CD4-positive, CD25-positive, alpha-beta regulatory T cell (primary cell): ENCODE results near the gene BLNK. TPM values are rescaled to one million over a fixed set of nuclear protein-coding genes. Genes with fewer than 3 reads are reported as not detected.
A peak's percentile ranks its signal among the peaks of the same experiment; 100 is the strongest.

Experiments used
- ATAC-seq, 2 donors: fragments of 150-1000 bp; cut with Tn5 transposase; one replicate each; pipeline ENCODE4 v1.10.0; 2021; ENCODE audit warnings: low read depth in 2 of 2, moderate number of reproducible peaks in 2 of 2, moderate library complexity in 1 of 2
- DNase-seq, 3 donors: peaks; one replicate each; pipeline versions ENCODE4 v3.0.0 to v3.0.0-alpha.2; 2012 to 2022; ENCODE audit warnings: mixed read lengths in 1 of 3
- H3K27ac ChIP-seq: one replicate; pipeline ENCODE4 v1.7.0; 2013; ENCODE audit warnings: mild to moderate bottlenecking, low read length; ENCODE audit not compliant: insufficient read depth, poor library complexity, severe bottlenecking
- H3K27me3 ChIP-seq: one replicate; pipeline ENCODE4 v1.7.0; 2013; ENCODE audit warnings: low read length; ENCODE audit not compliant: control insufficient read depth, insufficient read depth
- H3K36me3 ChIP-seq: one replicate; pipeline ENCODE4 v1.7.0; 2013; ENCODE audit warnings: mild to moderate bottlenecking, low read length, moderate library complexity; ENCODE audit not compliant: control insufficient read depth, insufficient read depth
- H3K4me1 ChIP-seq: 2 replicates; pipeline ENCODE4 v1.7.0; 2013; ENCODE audit warnings: mild to moderate bottlenecking, low read length; ENCODE audit not compliant: insufficient read depth, control insufficient read depth, poor library complexity, severe bottlenecking
- H3K4me3 ChIP-seq: one replicate; pipeline ENCODE4 v1.7.0; 2013; ENCODE audit warnings: low read depth, mild to moderate bottlenecking, low read length, moderate library complexity
- H3K9me3 ChIP-seq, 2 experiments: 1 replicate in 1 of 2; 2 replicates in 1 of 2; pipeline ENCODE4 v1.7.0; 2013; ENCODE audit warnings: low read length in 2 of 2, mild to moderate bottlenecking in 1 of 2, moderate library complexity in 1 of 2; ENCODE audit not compliant: control insufficient read depth in 2 of 2
- H3K27ac Mint-ChIP-seq, 3 donors: one replicate each; pipeline ENCODE4 v1.8.0; 2020 to 2022; ENCODE audit warnings: mild to moderate bottlenecking in 3 of 3, mixed read lengths in 3 of 3, moderate library complexity in 2 of 3
- H3K27me3 Mint-ChIP-seq: one replicate; pipeline ENCODE4 v1.8.0; 2022; ENCODE audit warnings: mild to moderate bottlenecking, mixed read lengths
- H3K36me3 Mint-ChIP-seq: one replicate; pipeline ENCODE4 v1.8.0; 2020; ENCODE audit warnings: mixed read lengths
- H3K4me1 Mint-ChIP-seq, 4 donors: one replicate each; pipeline ENCODE4 v1.8.0; 2020 to 2022; ENCODE audit warnings: mixed read lengths in 4 of 4, mild to moderate bottlenecking in 1 of 4
- H3K4me3 Mint-ChIP-seq, 4 donors: one replicate each; pipeline ENCODE4 v1.8.0; 2020 to 2022; ENCODE audit warnings: mild to moderate bottlenecking in 4 of 4, mixed read lengths in 4 of 4, moderate library complexity in 3 of 4
- H3K9me3 Mint-ChIP-seq, 7 donors: one replicate each; pipeline ENCODE4 v1.8.0; 2020 to 2022; ENCODE audit warnings: mixed read lengths in 7 of 7, mild to moderate bottlenecking in 3 of 7, moderate library complexity in 2 of 7
- polyA plus RNA-seq, 4 donors: library from polyadenylated mRNA; unstranded; fragments of 300-500 nt; fragmentation: Illumina TruSeq; gene quantifications; one replicate each; pipeline ENCODE4 v1.2.3, GENCODE V29; 2021
- total RNA-seq: library from RNA; stranded (reverse); gene quantifications from one replicate; pipeline ENCODE4 v1.2.3, GENCODE V29; 2022

Gene BLNK
- total and polyA plus RNA-seq, 5 donors from 2014 or later = 0.15 to 0.35 TPM; not detected in 3

GRCh38 chr10:96275685-96276418 lies 4.5 kb upstream of the BLNK start:
- Mint-ChIP-seq H3K36me3 (no peaks in the 10 kb centered on the region), H3K4me3 (no peak overlapping the region), H3K4me1 (no peaks in the 10 kb centered on the region), H3K9me3 (peaks cover 0 to 1% (median 0%) of the 10 kb centered on the region in 7 donors), H3K27me3 (peaks cover under 1% of the 10 kb centered on the region), H3K27ac (no peak overlapping the region)
- Histone ChIP-seq H3K27me3 (peaks cover 15% of the 10 kb centered on the region), H3K4me3 (no peak overlapping the region), H3K36me3 (no peaks in the 10 kb centered on the region), H3K27ac (no peak overlapping the region), H3K4me1 (no peaks in the 10 kb centered on the region), H3K9me3 (no peaks in the 10 kb centered on the region)
- DNase-seq = no peak
- no peak for ATAC-seq

- no peaks in the 10 kb centered on the region for H3K4me1 Mint-ChIP-seq
- no peak for ATAC-seq
- no peak overlapping the region for H3K27ac ChIP-seq
Measured at GRCh38 chr10:96272316-96273280, 1.2 kb upstream of the BLNK start.

GRCh38 chr10:96270571-96270970 lies 798 bp downstream of the BLNK start:
- no peaks in the 10 kb centered on the region for H3K4me1 ChIP-seq
- no peaks in the 10 kb centered on the region for H3K9me3 ChIP-seq
- H3K4me3 Mint-ChIP-seq = no peak overlapping the region
- H3K36me3 ChIP-seq = no peaks in the 10 kb centered on the region
- no peak for DNase-seq
- no peak overlapping the region for H3K4me3 ChIP-seq
- no peaks in the 10 kb centered on the region for H3K36me3 Mint-ChIP-seq
- H3K27ac ChIP-seq = no peak overlapping the region
- peaks cover 18% of the 10 kb centered on the region for H3K27me3 Mint-ChIP-seq
- no peaks in the 10 kb centered on the region for H3K4me1 Mint-ChIP-seq
- H3K9me3 Mint-ChIP-seq = peaks cover 0 to 2% (median 0%) of the 10 kb centered on the region in 7 donors
- H3K27ac Mint-ChIP-seq = no peak overlapping the region
- no peak for ATAC-seq
- peaks cover 9% of the 10 kb centered on the region for H3K27me3 ChIP-seq

More at GRCh38 chr10:96272316-96273280, 1.2 kb upstream of the BLNK start:
- DNase-seq = no peak
- Histone ChIP-seq H3K4me1 (no peaks in the 10 kb centered on the region), H3K27me3 (peaks cover 12% of the 10 kb centered on the region), H3K9me3 (no peaks in the 10 kb centered on the region), H3K36me3 (no peaks in the 10 kb centered on the region), H3K4me3 (no peak overlapping the region)
- Mint-ChIP-seq H3K4me3 (no peak overlapping the region), H3K27me3 (peaks cover 14% of the 10 kb centered on the region), H3K9me3 (no peaks in the 10 kb centered on the region), H3K27ac (peak overlapping the region in 1 of 3 donors; percentile 62), H3K36me3 (no peaks in the 10 kb centered on the region)

GRCh38 chr10:96269438-96270300 lies 1.7 kb downstream of the BLNK start:
- Mint-ChIP-seq H3K27me3 (peaks cover 18% of the 10 kb centered on the region), H3K4me3 (no peak overlapping the region), H3K4me1 (no peaks in the 10 kb centered on the region), H3K9me3 (peaks cover 0 to 2% (median 0%) of the 10 kb centered on the region in 7 donors), H3K27ac (no peak overlapping the region), H3K36me3 (no peaks in the 10 kb centered on the region)
- Histone ChIP-seq H3K27ac (no peak overlapping the region), H3K9me3 (no peaks in the 10 kb centered on the region), H3K4me3 (no peak overlapping the region), H3K4me1 (no peaks in the 10 kb centered on the region), H3K27me3 (peaks cover 7% of the 10 kb centered on the region), H3K36me3 (no peaks in the 10 kb centered on the region)
- ATAC-seq = no peak
- DNase-seq = no peak

GRCh38 chr10:96268341-96268909 lies 2.9 kb downstream of the BLNK start:
- H3K4me1 ChIP-seq = no peaks in the 10 kb centered on the region
- Mint-ChIP-seq H3K36me3 (no peaks in the 10 kb centered on the region), H3K4me1 (no peaks in the 10 kb centered on the region), H3K27me3 (peaks cover 20% of the 10 kb centered on the region), H3K4me3 (no peak overlapping the region), H3K27ac (no peak overlapping the region), H3K9me3 (peaks cover 0 to 2% (median 0%) of the 10 kb centered on the region in 7 donors)
- H3K27me3 ChIP-seq = peaks cover 7% of the 10 kb centered on the region
- H3K9me3 ChIP-seq = no peaks in the 10 kb centered on the region
- DNase-seq (no peak), ATAC-seq (no peak)
- no peaks in the 10 kb centered on the region for H3K36me3 ChIP-seq
- no peak overlapping the region for H3K27ac ChIP-seq
- H3K4me3 ChIP-seq = no peak overlapping the region

- peaks cover 5% of the 10 kb centered on the region for H3K27me3 ChIP-seq
- H3K27ac ChIP-seq = no peak overlapping the region
- H3K4me3 Mint-ChIP-seq = no peak overlapping the region
- peaks cover 27% of the 10 kb centered on the region for H3K27me3 Mint-ChIP-seq
- H3K9me3 Mint-ChIP-seq = peaks cover 0 to 2% (median 0%) of the 10 kb centered on the region in 7 donors
- no peak overlapping the region for H3K4me3 ChIP-seq
- DNase-seq (no peak), ATAC-seq (no peak)
- H3K36me3 Mint-ChIP-seq = no peaks in the 10 kb centered on the region
- H3K4me1 Mint-ChIP-seq = no peaks in the 10 kb centered on the region
- no peak overlapping the region for H3K27ac Mint-ChIP-seq
- H3K4me1 ChIP-seq = no peaks in the 10 kb centered on the region
- H3K9me3 ChIP-seq = no peaks in the 10 kb centered on the region
- no peaks in the 10 kb centered on the region for H3K36me3 ChIP-seq
Measured at GRCh38 chr10:96267234-96267705, 4.1 kb downstream of the BLNK start.
